ENCODE measurements around the gene TIMM23B.
"Not testable (repeated sequence)": the region's sequence is repeated elsewhere in the genome, so short reads cannot be mapped to it uniquely, and the experiment has no call there.

Gene TIMM23B, protein sequence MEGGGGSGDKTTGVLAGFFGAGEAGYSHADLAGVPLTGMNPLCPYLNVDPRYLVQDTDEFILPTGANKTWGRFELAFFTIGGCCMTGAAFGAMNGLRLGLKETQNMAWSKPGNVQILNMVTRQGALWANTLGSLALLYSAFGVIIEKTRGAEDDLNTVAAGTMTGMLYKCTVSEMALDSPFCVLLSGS

DNA sequence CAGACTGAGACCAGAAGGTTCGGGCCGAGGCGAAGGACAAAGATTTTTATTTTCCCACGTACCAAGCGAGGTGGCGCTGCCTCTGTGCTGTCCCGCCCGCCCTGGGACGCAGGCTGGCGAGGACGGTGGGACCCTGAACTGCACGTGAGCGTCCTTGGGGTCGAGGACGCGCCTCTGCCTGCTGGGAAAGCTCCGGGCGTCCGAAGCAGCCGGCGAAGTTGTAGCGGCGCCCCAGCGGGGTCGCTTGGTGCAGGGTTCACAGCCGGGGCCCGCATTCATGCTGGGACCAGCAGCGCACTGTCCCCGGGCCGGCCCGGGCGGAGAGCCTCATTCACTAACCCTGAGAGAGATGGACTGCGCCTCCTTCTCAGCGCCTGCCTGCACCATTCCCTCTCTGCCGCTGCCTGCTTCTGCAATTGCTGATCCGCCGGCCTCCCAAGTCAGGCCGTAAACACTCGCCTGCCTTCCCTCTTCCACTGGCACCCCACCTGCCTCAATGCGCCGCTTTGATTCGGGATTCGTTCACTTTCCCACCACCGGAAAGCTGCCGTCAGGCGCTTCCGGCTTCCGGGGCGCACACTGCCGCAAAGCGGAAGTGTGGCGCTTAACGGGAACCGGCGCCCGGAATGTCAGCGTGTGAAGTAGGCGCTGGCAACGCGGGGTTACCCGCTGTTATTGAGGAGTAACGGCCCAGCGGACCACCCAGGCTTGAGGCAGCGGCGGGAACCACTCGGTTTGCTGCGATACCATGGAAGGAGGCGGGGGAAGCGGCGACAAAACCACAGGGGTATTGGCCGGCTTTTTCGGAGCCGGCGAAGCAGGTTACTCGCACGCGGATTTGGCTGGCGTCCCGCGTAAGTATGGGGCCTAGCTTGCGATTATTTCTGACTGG, at the start of gene TIMM23B, which contains the start of gene PARG:
TSS of gene TIMM23B (plus strand) at position 607 of the 892 bp plus-strand sequence. CDS start at position 749, 142 bp downstream.
TSS of gene PARG (minus strand) at position 581 of the 892 bp plus-strand sequence. CDS start at position 279, 302 bp downstream.
- DNase-seq (ENCODE audit: low read depth): not testable (repeated sequence)

DNA sequence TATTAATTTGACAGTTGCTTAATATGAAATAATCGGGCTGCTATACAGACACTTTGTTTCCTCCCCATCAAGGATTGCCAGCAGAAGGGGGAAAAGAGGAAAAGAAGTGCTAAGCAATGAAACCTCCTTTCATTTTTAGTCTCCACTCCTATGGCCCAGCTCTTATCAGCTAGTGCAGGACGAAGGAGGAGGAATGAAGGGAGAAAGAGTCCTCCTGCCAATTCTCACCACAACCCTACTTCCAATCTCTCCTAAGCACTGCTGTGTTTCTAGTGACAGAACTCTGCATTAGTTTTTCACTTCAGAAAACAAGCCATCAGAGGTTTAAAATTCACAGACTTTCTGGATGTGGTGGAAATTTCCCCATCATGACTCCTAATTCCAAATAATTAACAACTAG, 41.9 kb upstream of the TIMM23B start:
- DNase-seq (ENCODE audit: low read depth): not testable (repeated sequence)

DNA sequence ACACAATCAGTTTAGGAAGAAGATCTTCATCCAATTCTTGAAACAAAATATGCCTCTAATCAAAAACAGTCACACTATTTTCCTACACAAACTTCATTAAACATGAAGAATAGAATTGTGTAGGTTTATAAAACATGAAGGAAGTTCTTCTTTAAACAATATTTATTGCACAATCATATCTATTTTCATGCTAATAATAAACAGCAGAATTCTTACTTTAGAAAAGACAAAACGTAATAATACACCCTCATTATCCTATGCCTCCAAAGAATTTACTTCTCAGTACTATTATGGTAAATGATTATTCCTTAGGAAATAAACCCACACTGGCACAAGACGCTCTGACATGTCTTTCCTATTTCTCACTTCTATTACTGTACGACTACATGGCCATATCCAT, 41.4 kb upstream of the TIMM23B start:
- not testable (repeated sequence) for DNase-seq (ENCODE audit: low read depth)

DNA sequence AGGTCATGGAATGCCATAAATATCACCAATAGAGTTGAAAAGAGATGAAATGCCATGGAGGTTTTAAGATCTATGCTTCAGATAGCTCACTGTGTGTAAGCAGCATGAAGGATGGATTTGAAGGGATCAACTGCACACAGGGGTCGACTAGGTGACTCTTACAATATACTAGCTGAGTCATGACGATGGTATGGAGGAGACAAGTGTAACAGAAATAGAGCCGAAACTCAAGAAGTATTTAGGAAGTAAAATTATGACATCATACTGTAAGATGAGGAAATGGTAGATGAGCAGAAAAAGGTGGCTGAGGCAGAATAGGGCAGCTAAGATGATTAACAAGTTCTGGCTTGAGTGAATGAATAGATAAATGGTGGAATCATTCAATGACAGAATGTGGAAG, 38.0 kb upstream of the TIMM23B start:
- DNase-seq (ENCODE audit: low read depth): not testable (repeated sequence)

DNA sequence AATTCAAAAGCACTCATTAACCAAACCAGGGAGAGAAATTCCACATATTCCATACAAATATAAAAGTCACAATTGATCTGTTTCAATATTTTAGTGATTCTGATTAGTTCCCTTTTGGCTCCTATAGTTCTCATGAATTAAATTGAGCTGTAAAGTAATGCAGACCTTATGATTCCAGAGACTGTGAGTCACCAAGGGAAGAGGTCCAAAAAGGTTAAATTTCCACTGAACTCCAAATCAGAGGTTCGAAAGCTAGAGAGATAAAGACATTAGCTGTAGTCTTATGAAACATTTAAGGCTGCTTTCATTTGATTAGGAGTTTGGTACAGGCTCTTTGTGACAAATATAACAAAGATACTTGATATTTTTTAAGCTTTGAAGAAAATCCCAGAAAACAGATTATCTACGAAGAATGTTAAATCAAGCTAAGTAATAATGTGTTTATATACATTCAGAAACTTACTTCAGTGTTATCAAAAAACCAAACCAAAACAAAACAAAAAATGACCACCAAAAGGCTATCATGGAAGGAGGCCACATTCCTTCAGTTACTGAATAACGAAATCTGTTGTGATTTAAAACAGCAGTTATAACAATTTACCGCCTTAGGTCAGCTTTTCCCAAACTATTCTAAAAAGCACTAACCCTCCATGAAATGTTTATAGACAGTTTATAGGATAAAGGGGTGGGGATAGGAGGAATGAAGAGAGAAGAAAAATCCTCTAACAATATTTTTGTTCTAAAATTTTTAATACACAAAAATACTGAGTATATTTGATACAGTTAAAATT, 33.4 kb upstream of the TIMM23B start:
- not testable (repeated sequence) for DNase-seq (ENCODE audit: low read depth)

DNA sequence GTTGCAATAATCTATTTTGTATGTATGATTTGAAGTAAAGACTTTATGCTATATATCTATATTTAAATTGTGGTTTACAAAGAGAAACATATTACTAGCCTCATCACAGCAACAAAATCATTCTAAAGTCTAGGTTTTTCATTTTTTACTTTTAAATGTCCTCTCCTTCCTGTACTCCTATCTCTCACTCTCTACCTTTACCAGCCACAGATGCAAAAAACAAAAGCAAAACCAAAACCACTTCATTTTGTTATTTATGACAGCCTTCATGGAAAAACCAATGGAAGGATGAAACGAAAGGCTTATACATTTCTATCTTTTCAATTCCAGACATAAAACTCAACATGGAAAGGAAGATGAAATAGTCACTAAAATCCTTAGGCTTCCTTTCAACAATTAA, 31.6 kb upstream of the TIMM23B start:
- DNase-seq (ENCODE audit: low read depth): not testable (repeated sequence)

DNA sequence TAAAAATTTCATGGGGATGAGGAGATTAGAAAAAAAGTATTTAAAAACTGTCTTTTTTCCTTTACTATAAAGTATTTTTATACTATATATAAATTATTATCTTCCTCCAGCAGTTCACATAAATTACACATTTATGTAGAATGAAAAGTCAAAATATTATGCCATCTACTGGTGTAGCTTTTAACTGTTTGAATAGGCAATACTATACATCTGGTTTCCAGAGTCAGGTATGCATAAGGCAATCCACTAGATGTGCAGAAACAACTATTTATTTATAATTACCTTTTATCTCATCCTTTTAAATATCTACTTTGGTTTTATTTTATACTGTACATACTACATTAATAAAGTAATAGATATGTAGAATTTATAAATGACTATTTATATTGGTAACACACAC, 25.4 kb upstream of the TIMM23B start:
- DNase-seq (ENCODE audit: low read depth): not testable (repeated sequence)

DNA sequence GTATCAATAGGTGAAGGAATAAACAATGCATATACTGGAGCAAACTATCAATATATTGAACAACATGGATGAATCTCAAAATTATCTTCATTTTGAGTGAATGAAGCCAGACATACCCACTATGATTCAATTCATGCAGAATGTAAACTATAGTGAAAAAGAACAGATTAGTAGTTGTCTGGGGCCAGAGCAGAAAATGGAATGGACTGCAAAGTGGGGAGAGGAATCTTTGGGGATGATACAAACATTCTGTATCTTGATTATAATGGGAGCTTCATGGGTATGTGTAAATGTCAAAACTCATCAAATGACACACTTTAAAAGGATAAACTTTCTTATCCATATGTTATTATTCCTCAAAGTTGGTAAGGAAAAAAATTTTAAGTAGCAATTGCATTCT, 23.9 kb upstream of the TIMM23B start:
- DNase-seq (ENCODE audit: low read depth): not testable (repeated sequence)

DNA sequence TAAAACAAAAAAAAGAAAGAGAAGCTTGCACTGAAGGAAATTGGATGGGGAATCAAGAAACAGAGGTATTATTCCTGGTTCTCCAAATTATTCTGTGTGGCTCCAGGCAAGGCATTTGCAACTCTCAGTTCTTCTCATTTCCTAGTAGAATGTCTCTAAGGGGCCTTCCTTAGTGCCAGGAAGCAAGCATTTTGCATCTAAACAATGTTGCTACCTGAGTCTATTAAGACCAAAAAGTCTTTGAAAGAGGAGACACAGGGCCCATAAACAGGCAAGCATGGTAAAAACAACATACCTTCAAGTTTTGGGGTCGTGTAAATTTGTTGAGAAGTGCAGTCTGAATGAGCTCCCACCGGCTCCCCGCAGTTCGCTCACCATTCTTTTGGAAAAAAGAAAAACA, 19.8 kb upstream of the TIMM23B start:
- DNase-seq (ENCODE audit: low read depth): not testable (repeated sequence)

DNA sequence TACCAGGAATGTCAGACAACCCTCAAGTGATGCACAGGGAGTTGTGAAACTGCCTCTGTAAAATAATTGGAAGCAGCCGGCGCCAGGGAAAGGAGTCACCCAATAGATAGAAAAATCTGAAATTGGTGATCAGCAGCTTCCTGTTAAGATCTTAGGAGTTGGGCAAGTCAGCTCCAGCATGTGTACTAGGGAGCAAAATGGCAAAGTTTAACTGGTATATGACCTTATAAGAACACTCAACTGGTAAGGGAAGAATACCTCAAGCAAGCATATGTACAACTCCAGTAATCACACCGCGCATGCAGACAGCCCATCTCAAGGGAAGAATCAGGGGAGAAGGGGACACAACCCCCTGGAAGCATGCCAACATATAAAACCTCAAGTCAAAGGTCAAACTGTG, 18.3 kb upstream of the TIMM23B start:
- not testable (repeated sequence) for DNase-seq (ENCODE audit: low read depth)

DNA sequence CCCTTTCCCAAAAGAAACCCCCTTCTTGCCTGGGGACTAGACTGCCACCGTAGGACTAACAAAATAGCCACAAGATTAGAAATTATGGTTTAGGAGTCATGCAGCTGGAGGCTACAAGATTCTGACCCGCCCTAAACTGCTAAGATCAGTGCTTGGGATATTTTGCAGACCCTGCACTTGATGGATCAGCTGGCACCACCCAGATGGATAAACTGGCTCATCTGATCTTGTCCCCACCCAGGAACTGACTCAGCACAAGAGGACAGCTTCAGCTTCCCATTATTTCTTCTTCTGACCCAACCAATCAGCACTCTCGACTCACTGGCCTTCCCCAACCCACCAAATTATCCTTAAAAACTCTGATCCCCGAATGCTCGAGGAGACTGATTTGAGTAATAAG, 10.6 kb upstream of the TIMM23B start:
- not testable (repeated sequence) for DNase-seq (ENCODE audit: low read depth)

DNA sequence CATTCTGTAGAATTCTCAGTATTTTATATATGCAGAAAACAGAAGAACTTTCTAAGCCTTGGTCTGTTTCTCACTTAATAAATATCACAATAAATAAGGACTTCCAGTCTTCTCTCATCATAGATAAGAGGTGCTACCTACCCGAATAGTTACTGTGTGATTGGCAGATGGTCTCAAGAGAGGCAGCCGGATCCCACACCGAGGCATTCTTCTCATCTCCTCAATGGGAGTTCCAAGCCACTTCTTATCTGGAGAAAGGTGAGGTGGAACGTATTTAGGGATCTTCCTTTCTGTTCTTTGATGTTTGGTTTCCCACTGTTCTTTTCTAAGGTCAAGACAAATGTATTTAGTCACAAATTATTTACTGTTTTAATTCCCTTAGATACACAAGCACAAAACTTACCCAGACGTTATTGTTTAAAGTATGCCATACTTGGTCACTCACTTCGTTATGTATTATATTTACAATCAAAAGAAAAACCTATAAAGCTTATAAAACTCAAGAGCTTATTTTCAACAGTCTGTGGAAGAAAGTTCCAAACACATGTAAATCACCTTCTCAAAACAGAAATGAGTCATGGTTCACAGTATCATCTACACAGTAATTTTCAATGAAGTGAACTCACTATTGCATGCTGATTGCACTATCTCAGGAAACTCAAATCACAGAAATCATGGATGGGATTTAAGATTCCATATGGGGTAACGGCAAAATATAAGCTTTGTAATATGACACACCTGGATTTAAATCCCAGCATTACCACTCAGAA, 9.7 kb upstream of the TIMM23B start:
- not testable (repeated sequence) for DNase-seq (ENCODE audit: low read depth)

DNA sequence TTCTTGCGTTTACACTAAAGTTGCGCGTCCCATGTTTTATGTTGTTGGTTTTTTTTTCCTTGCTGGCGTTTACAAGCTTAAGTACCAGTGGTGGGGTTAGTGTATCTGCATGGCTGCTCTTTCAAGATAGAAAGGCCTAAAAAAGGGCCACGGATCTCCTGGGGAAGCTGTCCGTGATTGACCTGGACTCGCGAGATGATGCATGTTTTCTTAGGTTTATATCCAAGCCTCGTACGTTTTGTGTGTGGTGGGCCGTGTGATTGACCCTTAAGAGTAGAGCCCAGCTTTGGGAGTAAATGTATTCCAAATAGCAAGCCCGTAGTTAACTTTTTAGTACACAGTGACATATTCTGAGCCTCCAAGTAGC, 469 bp downstream of the TIMM23B start:
- DNase-seq (ENCODE audit: low read depth): not testable (repeated sequence)

DNA sequence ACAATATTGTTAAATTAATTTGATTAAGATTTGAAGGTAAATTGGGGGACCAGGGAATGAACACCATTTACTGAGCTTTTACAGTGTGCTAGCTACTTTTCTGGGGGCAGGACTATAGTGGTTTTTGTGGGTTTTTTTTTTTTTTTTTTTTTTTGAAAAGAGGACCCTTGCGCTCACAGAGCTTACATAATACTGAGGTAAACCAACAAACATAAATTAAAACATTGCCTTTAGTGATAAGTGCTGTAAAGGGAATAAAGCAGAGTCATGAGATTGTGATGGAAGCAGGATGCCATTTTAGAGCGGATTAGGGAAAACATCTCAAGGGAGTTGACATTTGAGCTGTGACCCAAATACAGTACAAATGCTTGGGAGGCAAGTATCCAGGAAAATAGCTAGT, 1.8 kb downstream of the TIMM23B start:
- DNase-seq (ENCODE audit: low read depth): not testable (repeated sequence)

DNA sequence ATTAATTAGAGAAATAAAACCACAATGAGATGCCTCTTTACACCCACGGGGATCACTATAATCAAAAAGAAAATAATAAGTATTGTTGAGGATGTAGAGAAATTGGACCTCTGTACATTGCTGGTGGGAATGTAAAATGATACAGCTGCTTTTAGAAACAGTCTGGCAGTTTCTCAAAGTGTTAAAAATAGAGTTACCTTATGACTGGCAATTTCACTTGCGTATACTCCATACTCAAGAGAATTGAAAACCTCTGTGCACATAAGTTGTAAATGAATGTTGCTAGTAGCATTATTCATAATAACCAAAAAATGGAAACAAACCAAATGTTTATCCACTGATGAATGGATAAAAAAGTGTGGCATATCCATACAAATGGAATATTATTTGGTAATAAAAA, 6.3 kb downstream of the TIMM23B start:
- DNase-seq (ENCODE audit: low read depth): not testable (repeated sequence)

DNA sequence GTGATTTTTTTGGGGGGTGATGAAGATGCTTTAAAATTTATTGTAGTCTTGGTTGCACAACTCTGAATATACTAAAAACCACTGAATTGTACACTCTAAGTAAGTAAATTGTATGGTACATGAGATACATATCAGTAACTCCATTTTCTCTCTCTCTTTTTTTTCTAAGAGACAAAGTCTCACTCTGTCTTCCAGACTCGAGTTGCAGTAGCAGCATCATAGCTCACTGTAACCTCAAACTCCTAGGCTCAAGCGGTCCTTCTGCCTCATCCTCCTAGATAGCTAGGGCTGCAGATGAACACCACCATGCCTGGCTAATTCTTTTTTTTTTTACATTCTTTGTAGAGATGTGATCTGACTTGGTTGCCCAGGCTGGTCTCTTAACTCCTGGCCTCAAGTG, 6.9 kb downstream of the TIMM23B start:
- DNase-seq (ENCODE audit: low read depth): not testable (repeated sequence)

DNA sequence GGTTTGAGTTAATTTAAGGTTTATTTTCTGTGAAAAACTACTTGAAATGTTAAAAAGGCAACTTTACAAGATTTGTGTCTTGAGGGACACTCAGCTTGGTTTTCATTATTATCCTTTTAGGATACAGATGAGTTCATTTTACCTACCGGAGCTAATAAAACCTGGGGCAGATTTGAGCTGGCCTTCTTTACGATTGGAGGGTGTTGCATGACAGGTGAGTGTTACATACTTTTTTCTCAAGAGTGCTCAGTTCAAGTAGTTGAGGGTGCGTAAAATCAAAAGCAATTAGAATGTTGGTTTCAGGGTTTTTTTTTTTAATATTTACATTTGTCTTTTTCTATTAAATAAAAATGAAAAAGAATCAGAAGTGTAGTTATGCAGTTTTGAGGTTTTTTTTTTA, 10.2 kb downstream of the TIMM23B start:
- not testable (repeated sequence) for DNase-seq (ENCODE audit: low read depth)

DNA sequence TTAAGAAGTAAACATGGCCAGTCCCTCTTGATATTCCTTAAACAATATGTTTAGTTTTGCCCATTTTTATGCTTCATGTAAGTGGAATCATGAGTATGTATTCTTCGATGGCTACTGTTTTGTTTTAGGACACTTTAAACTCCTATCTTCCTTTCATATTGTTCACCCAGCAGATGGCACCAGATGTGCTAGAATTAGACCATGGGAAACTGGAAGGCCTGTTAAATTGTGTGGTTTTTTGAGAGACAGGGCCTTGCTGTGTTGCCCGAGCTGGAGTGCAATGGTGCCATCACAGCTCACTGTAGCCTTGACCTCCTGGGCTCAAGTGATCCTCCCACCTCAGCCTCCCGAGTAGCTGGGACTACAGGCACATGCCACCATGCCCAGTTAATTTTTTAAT, 11.3 kb downstream of the TIMM23B start:
- not testable (repeated sequence) for DNase-seq (ENCODE audit: low read depth)

DNA sequence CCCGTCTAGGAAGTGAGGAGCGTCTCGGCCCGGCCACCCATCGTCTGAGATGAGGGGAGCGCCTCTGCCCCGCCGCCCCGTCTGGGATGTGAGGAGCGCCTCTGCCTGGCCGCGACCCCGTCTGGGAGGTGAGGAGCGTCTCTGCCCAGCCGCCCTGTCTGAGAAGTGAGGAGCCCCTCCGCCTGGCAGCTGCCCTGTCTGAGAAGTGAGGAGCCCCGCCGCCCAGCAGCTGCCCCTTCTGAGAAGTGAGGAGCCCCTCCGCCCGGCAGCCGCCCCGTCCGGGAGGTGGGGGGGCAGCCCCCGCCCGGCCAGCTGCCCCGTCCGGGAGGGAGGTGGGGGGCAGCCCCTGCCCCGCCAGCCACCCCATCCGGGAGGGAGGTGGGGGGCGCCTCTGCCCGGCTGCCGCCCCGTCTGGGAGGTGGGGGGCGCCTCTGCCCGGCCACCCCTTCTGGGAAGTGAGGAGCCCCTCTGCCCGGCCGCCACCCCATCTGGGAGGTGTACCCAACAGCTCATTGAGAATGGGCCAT, 28.5 kb downstream of the TIMM23B start:
- DNase-seq (ENCODE audit: low read depth): not testable (repeated sequence)

DNA sequence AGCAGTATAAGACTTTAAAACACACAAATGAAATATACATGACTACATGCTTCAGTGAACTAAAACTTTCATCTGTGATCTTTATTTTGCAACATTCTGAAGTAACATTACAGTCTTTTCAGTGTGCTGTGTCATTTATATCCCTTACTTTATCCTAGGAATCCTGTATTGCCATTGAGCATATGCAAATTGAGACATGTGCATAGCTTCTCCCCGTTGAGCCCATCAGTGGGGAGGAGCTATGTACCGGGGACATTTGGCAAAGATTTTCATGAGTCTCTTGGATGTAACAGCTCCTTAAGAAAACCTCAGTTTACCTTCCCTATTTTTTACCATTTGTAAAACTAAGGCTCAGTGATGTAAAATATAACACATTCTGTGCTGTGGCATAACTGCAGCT, 29.6 kb downstream of the TIMM23B start:
- not testable (repeated sequence) for DNase-seq (ENCODE audit: low read depth)

DNA sequence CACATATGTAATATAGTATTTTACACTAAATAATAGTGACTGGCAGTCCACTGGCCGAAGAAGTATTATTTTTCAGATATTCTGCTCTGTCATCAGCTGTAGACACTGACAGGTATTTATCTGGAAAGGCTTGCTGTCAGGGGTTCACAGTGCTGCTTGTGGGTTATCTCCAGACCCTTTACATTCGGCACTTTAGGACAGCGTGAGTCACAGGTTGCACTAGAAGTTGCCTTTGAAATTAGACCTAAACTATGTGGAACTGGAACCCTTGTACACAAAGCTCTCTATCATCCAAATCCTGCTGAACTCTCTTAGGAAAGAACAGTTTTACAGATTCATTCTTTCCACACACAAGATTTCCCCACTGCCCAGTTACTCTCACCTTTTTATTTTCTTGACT, 30.2 kb downstream of the TIMM23B start:
- DNase-seq (ENCODE audit: low read depth): not testable (repeated sequence)

All from non-pigmented ciliary epithelial cell (primary cell).